Left ventricle myocardium superior (tissue), 1 donor: ENCODE data around the gene TOX2. TPM values are rescaled to one million over a fixed set of nuclear protein-coding genes. Genes with fewer than 3 reads are reported as not detected.

Experiments used
- ATAC-seq: fragments of 200-7000 bp; cut with Tn5 transposase; one replicate; pipeline ENCODE4 v1.9.1; 2020; ENCODE audit warnings: mild to moderate bottlenecking, moderate library complexity
- DNase-seq: peaks from one replicate; pipeline ENCODE4 v3.0.0-alpha.2; 2020
- intact Hi-C: fragments of 100-400 bp; cut with micrococcal nuclease; formaldehyde crosslinking; loops from one replicate; pipeline ENCODE4 v1.11.0; 2022
- long read RNA-seq: library from polyadenylated mRNA; unstranded; transcript quantifications from one replicate; pipeline ENCODE4 v2.0.0, GENCODE V29; 2021
- total RNA-seq: library from RNA; stranded (reverse); fragmentation: NEBNext Ultra II Directional; extraction: Animal tissue kit (Norgen Biotek cat#: 25700); gene quantifications from one replicate; pipeline ENCODE4 v1.2.1, GENCODE V29; 2021
- donor health status: DM: no; HTN: yes; CAD: no; lungs with severe emphysema.

The TOX2 gene
- total RNA-seq, result 0.47 TPM
- long read RNA-seq, partial matches to known transcripts, result 0 of 1 reads
- long read RNA-seq, other reads (novel, unspliced or antisense), result 1 of 1 reads

DNA sequence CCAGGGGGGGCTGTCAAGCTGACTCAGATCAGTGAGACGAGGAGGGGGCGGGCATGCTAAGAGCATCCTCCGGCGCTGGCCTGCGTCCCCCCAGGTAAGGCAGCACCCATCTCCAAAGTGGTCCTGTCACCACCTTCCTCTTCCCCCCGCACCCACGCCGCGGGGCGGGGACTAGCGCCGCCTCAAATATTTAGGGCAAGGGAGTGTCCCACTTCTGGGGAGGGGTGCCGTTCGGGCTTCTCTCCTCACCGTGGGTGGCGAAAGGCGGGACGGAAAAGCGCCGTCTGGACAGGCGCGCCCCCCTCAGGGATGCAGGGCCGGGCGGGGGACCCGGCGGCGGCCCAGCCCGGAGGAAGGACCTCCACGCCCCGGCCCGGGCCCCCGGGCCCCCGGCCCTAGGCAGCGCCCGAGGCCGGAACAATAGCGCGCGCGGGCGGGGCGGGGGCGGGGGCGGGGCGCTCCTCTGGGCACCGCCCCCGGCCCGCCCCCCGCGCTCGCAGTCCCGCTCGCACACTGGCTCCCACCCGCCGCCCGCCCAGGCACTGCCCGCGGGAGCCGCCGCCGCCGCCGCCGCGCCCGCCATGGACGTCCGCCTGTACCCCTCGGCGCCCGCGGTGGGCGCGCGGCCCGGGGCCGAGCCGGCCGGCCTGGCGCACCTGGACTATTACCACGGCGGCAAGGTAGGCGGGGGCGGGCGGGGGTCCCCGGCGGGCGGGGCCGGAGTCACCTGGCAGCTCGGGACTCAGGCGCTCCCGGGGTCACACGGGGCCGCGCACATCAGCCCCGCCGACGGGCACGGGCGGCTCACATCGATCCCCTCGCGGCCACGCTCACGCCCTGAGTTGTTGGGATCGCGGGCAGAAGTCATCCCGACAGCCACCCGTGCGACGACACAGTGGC lies at the start of gene TOX2:
Gene TOX2, plus strand, starts transcription at position 542 of the 900 bp plus-strand sequence. Its CDS starts 40 bp downstream, at position 582.
- peak; percentile 68 for DNase-seq
- ATAC-seq, result peak; percentile 66
- intact Hi-C loops, result no loop called here

- intact Hi-C loops, result no loop called here
- DNase-seq, result no peak
- ATAC-seq, result no peak
Observed at GRCh38 chr20:43868091-43868490, 46.6 kb upstream of the TOX2 start.

DNA sequence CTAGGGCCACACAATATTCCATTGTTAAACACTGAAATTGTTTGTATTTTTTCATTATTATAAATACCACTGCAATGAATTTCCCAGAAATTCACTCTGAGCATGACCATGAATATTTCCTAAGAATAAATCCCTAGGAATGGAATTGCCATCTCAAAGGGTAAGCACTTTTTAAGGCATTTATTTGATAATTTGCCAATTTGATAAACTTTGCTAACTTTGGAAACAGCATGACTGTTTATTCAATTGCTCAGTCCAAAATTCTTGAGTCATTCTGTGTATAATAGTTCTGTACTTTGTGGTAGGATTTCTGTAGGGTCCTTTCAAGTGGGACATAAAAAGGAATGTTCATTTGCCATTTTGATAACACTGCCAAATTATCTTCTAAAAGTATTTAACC lies 44.2 kb upstream of the TOX2 start:
- DNase-seq (no peak), ATAC-seq (no peak)
- intact Hi-C loops, result no loop called here

- intact Hi-C loops, result no loop called here
- no peak for DNase-seq
Observed at GRCh38 chr20:43878776-43879175, 35.9 kb upstream of the TOX2 start.

GRCh38 chr20:43893930-43894329 lies 20.7 kb upstream of the TOX2 start:
- ATAC-seq (no peak), DNase-seq (no peak)
- intact Hi-C loops, result no loop called here

More at GRCh38 chr20:43878776-43879175, 35.9 kb upstream of the TOX2 start:
- ATAC-seq, result no peak

GRCh38 chr20:43894491-43894890 lies 20.2 kb upstream of the TOX2 start:
- ATAC-seq (no peak), DNase-seq (no peak)
- intact Hi-C loops, result no loop called here

GRCh38 chr20:43895235-43895634 lies 19.4 kb upstream of the TOX2 start:
- no peak for ATAC-seq
- DNase-seq, result no peak
- intact Hi-C loops, result no loop called here

DNA sequence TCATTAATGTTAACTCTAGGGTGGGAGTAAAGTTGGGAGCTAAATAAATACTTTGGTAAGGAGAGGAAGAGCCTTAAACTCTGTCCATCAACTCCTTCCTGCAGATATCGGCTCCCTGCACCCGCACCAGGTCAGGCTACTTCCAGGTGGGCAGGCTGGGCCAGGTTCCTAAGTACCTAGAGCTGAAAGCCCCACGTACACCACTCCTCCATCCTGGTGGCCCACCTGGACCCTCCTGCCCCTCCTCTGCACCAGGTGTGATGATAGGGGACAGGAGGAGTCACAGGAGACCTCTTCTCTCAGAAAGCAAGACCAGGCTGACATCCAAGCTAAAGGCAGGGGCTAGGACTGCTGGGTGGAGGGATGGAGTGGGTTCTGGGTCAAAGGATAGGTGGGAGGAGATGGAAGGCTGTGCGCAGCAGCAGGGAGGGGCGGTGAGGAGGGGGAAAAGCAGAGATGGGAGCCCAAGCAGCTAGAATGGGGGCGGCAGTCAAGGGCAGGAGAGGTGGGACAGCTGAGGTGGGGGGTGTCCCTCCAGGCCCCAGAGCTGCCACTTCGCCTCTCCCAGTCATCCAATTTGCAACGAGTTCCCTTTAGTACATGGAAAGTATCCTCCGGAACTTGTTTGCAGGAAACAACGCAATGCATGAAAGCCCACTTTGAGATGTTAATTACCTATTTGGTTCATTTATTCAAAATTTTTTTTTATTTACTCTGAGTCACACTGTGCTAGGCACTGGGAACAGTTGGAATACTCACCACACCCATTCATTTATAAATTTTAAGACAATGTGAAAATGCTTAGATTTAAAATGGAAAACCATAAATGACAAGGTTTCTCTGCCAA lies 15.2 kb upstream of the TOX2 start:
- intact Hi-C loops, result no loop called here
- no peak for DNase-seq
- ATAC-seq, result no peak

DNA sequence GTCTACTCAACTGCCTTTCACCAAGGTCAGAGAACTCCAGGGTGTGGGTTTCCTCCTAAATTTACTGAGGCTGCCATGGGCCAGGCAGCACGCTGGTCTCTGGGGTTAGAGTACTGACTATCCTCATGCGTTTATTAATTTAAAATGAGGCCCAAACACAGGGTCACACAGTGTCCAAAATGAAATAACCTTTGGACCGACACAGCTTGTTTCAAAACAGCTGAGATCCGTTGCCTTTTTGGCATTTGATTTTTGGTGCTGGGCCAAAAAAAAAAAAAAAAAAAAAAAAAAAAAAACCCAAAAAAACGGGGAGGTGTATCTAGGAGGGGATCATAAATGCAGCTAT lies 14.6 kb upstream of the TOX2 start:
- ATAC-seq (peak; percentile 82), DNase-seq (no peak)
- intact Hi-C loops, result no loop called here

- DNase-seq (peak; percentile 62), ATAC-seq (peak; percentile 68)
- intact Hi-C loops, result no loop called here
Observed at GRCh38 chr20:43900496-43900895, 14.2 kb upstream of the TOX2 start.

DNA sequence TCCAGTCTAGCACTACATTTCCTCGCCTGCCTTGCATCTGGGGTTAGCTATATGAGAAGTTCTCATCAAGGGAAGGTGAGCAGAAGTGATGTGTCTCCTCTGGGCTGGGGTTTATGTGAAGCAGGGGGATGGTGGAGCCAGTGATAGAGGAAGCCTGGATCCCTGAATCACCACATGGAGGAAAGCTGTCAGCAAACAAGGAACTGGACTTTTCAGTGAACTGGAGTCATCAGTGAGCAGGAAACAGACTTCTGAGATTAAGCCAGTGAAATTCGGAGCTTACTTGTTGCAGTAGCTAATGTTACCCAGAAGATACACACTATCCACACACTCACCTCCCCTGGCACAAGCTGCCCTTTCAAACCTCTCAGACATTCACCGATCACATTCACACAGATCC lies 13.4 kb upstream of the TOX2 start:
- no peak for ATAC-seq
- intact Hi-C loops, result no loop called here
- DNase-seq, result no peak

GRCh38 chr20:43903953-43904826 lies 10.5 kb upstream of the TOX2 start:
- no peak for DNase-seq
- intact Hi-C loops, result no loop called here
- ATAC-seq, result no peak

DNA sequence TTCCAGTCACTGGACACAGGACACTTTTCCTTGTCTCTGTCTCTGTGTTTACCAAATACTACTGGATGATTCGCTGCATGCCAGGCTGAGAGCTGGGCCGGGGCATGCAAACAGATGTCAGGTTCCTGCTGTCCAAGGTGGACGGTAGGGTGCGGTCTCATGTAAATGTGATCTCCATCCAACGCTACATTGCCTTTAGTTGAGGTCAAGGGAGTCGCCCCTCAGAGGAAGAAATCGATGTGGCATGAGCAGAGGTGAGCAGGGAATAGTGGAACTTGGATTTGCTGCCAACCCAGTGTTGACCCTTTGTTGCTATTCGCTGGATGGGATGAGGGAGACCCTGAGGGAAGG lies 9.8 kb upstream of the TOX2 start:
- intact Hi-C loops, result no loop called here
- DNase-seq (no peak), ATAC-seq (no peak)

DNA sequence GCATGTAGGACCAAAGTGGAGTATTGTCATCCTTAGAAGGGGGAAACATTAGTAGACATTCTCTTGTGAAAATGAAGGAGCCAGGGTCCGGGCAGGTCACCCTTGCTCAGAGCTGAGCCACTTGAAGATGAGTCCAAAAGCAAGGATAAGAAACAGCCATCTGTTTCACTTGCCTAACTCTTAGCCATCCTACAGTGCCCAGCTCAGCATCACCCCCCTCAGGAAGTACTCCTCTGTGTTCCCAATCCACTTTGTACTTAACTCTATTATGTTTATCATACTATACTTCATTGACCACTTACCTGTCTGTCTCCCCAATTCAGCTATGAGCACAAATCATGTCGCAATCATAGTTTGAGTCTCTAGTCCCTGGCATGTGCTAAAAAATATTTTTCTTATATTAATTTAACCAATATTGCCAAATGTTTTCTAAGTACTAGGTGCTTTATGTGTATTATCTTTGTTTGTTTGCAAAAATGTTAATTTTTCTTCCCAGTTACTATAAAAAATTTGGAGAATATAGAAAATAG lies 8.1 kb upstream of the TOX2 start:
- intact Hi-C loops, result no loop called here
- no peak for DNase-seq

GRCh38 chr20:43909211-43909610 lies 5.4 kb upstream of the TOX2 start:
- no peak for DNase-seq
- intact Hi-C loops, result no loop called here
- no peak for ATAC-seq

More for the DNA sequence above, 8.1 kb upstream of the TOX2 start:
- no peak for ATAC-seq

GRCh38 chr20:43909720-43910119 lies 4.9 kb upstream of the TOX2 start:
- intact Hi-C loops, result no loop called here
- ATAC-seq (no peak), DNase-seq (no peak)

DNA sequence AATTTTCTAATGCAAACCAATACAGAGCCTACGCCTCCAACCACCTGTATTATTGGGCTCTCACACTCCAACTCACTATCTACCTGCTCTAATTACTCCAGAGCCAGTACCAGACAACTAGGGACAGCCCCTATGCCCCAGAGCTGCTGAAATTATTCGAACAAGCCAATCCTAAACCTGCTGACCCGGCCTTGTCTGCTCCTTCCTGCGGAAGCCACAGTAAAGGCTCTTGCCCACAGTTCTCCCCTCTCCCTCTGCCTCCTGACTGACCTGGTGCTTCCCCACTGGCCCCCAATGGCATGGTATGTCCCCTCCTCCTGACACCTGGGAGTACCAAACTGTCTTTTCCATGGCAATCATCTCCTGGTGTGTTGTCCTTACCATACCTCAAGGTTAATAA lies 4.1 kb upstream of the TOX2 start:
- intact Hi-C loops, result no loop called here
- ATAC-seq, result no peak
- DNase-seq, result no peak

DNA sequence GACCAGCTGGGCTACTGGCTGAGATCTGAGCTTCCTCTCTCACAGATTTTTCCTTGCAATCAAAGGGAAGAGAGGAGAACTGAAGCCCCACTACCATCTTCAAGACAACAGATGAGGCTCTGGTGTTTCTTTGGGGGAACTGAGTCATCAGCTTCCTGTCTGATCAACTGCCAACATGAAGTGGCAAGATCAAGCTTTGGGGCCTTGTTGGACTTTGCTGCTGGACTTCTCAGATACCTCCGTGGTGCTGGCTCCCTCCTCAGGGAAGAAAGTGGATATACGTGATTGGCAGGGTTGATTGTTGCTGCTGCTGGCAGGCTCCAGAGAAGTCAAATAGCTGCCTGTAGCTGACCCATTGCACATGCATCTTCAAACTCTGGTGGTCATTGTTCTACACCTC lies 3.6 kb upstream of the TOX2 start:
- no peak for ATAC-seq
- intact Hi-C loops, result no loop called here

More for the DNA sequence above, 3.6 kb upstream of the TOX2 start:
- no peak for DNase-seq
